Activated CD4-positive, alpha-beta T cell treated with anti-CD3 and anti-CD28 coated beads, Interleukin-2, amount 50 U/mL, for 16 hours (primary cell): ENCODE data around the gene CACNA2D3.

Experiments
- DNase-seq: peaks from one replicate; pipeline ENCODE4 v3.0.0-alpha.2; 2020

The CACNA2D3 gene

DNA sequence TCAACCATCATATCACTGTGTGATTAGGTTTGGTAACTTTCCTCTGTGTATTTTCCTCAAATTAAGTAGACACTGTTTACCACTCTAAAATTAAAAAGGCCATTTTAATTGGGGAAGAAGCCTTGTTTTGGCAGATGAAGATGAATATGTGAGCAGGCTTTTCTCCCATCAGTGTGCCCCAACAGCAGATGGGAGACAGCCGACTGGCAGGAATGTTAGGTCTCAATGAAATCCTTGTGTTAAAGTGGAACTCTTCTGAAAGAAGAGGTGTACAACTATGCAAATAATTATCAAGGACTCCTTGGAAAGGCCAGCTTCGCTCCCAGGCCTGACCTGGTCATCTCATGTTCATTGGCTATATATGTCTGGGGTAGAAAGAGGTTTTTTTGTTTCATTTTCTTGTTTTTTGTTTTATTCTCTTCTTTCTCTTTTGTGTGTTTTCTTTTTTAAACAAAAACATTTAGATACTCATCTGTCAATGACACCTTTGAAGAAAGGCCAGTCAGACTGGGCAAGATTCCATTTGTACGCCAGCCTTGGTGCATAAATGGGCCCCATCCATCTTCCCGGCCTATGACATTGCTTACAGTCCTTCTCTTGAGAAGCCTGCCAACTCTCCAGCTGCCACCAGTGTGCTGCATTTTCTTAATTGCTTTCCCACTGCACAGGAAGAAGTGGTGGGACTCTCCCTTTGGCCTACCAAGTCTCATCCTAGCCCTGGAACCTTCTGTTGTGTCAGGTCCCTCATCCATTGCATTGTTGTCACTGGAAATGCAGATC lies 779.7 kb downstream of the CACNA2D3 start:
- DNase-seq: no peak

GRCh38 chr3:54905261-54905888 lies 783.0 kb downstream of the CACNA2D3 start:
- no peak for DNase-seq

DNA sequence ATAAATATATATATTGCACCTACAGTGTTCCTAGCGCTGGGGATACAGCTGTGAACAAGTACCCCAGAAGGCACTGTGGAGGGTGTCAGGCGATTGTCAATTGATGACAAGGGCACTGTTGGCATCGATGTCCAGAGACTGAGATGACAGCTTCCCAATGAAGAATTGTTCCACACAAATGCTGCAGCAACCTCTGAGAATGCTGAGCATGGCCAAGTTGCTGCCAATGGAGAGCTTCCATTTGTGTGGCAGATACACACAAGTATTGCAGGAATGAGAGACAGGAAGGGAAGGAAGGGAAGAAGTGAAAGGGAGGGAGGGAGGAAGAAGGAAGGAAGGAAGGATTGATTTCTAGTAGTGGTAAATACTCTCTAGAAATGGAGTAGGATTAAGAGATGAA lies 783.6 kb downstream of the CACNA2D3 start:
- DNase-seq: no peak

DNA sequence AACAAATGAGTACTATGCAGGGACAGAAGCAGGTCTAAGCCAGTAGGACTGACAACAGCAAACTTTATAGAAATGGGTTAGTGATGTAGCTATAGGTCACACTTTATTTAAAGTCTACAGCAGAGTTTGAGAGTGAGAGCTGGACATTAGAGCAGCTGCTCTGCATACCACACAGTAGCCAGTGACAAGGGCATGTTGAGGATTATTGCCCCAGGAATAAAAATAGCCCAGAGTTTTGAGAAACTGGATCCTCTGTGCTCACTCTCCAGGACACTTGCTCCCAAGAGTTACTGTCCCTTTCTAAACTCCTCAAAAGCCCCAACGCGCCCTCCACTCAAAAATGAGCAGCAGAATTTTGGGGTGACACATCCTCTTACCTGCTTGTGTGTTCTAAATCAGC lies 784.4 kb downstream of the CACNA2D3 start:
- DNase-seq: no peak

DNA sequence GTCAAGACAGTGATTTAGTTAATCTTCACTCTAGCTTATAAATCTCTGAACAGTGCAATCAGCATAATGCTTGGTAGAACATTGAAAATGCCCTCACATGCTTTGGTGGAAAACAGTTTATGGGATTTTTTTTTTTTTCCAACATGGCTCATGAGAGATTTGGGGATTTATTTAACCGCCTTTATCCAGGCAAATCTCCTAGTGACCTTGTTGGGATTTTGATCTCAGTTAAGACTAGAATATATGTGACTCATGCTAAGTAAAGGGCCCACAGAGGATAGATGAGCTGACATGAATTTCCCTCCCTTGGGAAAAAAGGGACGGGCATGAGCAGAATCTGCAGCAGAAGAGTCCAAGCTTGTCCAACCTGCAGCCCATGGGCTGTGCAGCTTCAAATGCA lies 786.8 kb downstream of the CACNA2D3 start:
- DNase-seq: no peak

DNA sequence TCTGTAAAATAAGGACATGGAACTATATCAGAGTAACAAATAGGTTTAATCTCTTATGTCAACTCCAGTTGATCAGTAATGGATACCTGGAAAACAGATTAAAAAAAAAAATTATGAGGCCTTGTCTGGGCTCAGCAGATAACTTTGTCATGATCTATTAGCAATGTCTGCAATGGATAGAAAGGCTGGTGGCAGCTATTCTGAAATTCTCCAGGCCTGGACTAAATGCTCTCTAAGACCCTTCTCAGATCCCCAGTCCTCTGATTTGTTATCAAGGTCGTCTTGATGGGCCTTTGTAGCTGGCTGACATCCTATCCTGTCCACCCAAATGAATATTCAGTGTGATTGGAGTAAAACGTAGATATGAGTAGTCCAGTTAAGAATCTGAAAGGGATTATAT lies 791.8 kb downstream of the CACNA2D3 start:
- no peak for DNase-seq

GRCh38 chr3:54915181-54915580 lies 792.8 kb downstream of the CACNA2D3 start:
- DNase-seq: no peak

- DNase-seq: no peak
Measured at GRCh38 chr3:54915976-54916375, 793.6 kb downstream of the CACNA2D3 start.

GRCh38 chr3:54916732-54917131 lies 794.4 kb downstream of the CACNA2D3 start:
- DNase-seq: no peak

- DNase-seq: no peak
Measured at GRCh38 chr3:54917174-54917573, 794.8 kb downstream of the CACNA2D3 start.

DNA sequence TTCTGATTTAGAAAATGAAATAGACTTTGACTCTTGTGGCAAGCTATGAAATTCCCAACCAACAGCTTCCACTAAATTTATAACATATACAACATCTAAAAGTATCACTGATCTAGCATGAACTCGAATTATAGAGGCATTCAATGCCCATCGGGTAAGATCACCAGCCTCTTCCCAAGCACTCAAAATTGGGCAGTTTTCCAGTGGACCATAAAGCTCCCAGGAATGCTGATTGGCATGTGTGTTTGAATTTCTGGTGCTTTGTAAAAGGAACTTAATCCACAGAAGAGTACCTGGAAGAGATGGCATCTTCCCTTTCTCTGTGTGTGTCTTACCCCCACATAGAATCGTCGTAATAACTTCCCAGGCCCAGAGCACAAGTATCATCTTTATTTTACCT lies 795.5 kb downstream of the CACNA2D3 start:
- DNase-seq: no peak

DNA sequence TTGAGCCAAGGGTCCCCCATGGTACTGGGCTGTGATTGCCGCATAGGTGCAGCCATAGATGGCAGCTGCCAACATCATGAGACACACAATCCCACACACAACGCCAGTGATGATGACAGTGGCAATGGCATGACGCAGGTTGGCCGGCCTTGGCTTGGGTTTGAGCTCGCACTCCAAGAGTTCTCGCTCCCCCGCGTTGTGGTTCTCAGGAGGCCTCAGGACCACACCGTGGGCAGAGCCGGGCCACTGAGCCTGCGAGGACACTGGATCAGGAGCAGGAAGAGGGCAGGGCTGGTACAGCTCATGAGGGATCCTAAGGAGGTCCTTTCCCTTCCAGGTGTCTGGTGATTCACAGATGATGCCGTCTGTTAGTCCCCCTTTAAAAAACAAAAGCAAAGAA lies 796.2 kb downstream of the CACNA2D3 start:
- no peak for DNase-seq

- no peak for DNase-seq
Measured at GRCh38 chr3:54928046-54928770, 805.9 kb downstream of the CACNA2D3 start, which contains the start of gene LRTM1. LRTM1 (minus strand) TSS chr3:54928059; CDS start chr3:54927911, 148 bp downstream.

DNA sequence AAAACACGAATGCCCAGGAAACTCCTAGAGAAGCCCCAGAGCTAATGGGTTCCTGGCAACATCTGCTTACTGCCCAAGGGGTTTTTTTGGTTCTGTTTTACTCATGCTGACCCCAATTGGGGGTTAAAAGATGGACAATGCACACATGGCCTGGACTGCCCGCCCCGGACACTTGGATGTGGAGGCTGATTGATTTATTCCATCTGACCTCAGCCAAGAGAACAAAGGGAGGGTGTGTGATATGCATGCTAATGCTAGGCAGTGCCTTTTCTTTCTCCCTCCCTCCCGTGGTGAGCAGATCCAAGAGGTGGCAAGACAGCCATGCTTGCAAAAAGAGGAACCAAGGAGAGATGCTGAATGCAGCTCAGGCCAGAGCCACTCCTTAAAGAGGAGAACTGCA lies 808.8 kb downstream of the CACNA2D3 start:
- no peak for DNase-seq

DNA sequence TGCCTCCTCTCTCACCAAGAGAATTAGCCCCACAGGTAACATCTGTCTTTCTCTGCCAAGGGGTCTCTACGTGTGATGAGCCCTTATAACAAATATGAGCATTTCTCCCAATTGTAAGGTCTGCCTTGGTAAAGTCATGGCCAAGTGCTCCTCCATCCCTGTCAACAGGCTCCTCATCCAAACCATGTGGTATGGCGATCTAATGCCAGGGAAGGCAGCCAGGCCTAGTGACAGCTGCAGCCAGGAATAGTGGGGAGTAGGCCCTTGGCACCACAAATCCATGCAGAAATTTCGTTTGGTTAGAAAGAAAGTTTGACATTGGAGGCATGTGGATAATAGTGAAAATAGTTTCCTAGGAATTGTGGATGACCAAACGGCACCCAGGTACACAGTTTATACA lies 810.3 kb downstream of the CACNA2D3 start:
- no peak for DNase-seq

GRCh38 chr3:54935869-54936268 lies 813.5 kb downstream of the CACNA2D3 start:
- no peak for DNase-seq

GRCh38 chr3:54936561-54936960 lies 814.2 kb downstream of the CACNA2D3 start:
- DNase-seq: no peak

GRCh38 chr3:54939557-54940300 lies 817.4 kb downstream of the CACNA2D3 start:
- DNase-seq: no peak

DNA sequence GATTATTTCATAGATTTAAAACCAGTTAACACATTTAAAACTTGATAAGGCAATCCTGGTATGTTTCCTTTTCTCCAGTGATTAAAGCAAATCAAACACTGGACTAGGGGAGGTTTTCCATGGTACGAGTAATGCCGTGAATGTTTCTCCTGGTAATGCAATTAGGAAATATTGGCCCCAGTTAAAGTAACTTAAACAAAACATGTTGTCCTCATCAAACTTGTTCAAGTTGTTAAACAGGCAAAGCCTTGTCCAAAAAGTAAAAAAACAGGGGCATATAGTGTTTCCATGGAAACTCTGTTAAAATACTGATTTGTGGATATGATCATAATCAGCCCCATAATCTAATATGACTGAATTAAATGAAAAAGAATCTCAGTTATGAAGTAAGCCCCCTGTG lies 818.6 kb downstream of the CACNA2D3 start:
- DNase-seq: no peak

DNA sequence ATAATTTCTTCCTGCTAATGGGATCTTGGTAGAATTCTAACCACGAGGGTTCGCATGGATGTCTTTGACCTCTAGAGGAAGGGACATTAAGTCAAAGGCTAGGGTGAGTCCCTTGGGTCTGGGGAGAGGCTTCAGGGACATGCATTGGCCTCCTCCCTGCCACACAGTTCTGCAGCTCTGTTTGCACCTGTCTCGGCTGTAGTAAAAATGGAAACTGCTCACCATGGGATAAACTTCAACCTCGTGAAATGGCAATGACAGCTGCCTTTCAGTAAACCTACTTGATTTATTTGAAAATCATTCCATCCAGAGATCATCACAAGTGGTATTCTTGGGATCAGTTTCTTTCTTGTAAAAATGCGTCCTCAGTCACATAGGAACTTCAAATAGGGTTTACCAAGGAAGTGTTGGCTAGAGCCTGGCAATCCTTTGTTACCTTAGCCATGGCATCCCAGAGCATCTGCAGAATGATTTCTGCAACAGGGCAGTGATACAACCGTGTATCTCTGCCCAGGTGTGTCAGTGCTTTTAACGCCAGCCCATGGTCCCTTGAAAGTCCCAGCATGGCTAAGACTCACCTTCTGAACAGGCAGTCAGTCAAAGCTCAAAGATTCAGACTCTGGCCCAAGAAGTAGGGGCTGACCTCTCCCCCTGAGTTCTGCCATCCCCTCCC lies 819.5 kb downstream of the CACNA2D3 start:
- no peak for DNase-seq

GRCh38 chr3:54949491-54950044 lies 827.2 kb downstream of the CACNA2D3 start:
- no peak for DNase-seq

GRCh38 chr3:54950391-54951003 lies 828.1 kb downstream of the CACNA2D3 start:
- no peak for DNase-seq
